HG03460 (cell line): Measurements from ENCODE around the gene EP400.

Experiments
- ATAC-seq: cut with Tn5 transposase; IDR thresholded peaks from one replicate; pipeline ENCODE4 v1.9.1; 2021; ENCODE audit not compliant: unreplicated experiment

Gene EP400

DNA sequence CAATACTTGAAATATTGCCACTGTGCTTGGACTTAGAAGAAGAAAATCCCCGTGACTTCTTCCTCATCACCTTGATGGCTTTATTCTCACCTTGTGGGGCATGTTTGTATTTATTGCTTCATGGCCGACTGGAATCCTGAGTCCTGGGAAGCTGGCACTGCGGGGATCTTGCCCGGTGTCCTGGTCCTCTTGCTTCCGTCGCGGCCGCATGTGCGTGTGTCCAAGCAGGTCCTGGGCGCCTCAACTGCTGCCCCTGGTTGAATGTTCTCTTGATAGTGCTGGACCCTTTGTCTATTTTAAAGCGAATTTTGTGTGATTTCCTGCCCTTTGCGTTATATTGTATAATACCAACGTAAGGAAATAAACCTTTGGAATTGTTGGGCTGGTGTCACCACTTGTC, 27.0 kb upstream of the EP400 start:
- no peak for ATAC-seq

DNA sequence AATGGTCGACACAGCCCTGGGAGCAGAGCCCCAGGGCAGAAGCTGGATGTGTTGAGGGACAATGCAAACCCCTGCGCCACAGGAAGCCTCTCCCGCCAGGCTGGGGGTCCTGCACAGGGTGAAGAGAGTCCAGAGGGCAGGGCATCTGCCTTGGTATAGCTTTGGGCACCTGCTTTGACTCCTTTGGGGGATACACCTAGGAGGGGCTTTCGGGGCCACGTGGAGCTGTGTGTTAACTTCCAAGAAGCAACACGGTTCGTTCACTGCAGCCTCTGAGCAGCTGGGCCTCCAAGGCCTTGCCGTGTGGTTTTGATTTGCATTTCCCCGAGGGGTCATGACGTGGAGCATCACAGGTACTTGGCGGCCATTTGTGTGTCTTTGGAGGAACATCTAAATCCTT, 26.5 kb upstream of the EP400 start:
- peak; percentile 71 for ATAC-seq

DNA sequence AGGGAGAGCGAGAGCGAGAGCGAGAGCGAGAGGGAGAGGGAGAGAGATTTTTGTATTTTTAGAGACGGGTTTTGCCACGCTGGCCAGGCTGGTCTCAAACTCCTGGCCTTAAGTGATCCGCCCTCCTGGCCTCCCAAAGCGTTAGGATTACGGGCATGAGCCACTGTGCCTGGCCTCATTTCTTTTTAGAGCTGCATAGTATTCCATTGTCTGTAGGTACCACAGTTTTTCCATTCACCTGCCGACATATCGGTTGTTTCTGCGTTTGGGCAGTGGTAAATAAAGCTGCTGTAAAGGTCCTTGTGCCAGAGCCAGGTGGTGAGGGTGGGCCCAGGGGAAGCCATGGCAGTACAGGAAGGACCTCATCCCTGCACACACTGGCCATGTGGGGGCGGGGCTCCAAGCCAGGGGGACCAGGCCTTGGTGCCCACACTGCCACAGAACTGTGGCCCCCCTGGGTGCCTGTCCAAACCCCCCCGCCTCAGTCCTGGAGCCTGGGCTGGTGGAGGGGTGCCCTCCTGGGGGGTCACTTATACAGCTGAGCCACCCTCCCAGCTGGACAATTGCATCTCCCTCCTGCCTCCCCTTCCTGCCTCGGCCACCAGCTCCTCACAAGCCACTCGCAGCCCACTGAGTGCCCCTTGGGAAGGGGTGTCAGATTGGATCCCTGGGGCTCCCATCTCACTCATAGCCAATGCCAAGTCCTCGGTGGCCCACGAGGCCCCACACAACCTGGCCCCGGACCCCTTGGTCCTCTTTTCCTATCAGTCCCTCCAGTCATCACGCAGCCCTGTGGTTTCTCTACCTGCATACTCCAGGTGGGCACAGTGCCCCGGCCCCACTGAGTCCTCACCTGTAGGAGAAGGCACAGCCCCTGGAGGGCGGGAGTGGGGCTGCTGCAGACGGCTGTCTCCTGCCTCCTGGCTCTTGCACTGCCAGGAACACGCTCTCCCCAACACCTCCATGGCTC, 22.3 kb upstream of the EP400 start:
- no peak for ATAC-seq

- ATAC-seq: peak; percentile 3
These were observed 21.5 kb upstream of the EP400 start for GRCh38 chr12:131928080-131928710.

DNA sequence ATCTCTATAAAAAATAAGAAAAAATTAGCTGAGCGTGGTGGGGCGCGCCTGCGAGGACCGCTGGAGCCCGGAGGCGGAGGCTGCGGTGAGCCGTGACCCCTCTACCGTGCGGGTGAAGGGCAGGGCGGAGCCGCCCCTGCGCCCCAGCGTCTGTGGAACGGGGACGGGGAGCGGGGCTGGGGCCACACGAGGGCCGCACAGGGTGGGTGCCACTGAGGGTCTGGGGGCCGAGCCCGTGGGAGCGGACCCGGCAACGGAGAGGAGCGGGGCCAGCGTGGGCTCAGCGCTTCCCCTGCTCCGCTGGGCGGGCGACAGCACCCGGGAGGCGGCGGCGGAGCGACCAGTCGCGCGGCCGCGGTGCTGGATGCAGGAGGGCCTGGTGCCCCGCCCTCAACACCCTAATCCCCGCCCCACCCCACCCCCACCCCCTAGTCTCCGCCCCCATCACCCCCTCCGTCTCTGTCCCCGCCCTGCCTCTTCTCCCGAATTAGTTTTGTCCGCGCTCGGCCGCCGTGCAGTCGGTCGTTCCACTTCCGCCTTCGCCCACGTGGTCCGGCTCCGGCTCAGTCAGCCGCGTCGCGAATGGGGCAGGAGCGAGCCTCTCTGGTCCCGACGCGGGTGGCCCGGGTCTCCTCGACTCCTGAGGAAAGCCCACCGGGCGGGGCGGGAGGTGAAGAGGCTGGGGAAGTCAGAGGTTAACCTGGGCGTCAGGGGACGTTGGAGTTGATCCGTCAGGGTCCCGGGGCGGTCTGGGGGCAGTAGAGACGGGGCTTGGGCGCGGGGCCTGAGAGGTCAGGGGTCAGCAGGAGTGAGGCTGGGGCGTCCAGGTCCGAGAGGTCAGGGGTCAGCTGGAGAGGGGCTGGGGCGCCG, 20.8 kb upstream of the EP400 start, which contains the start of gene PUS1:
PUS1 (plus strand) TSS at position 566 of the 870 bp plus-strand sequence. CDS start 447 bp downstream, outside the sequence.
- peak; percentile 63 for ATAC-seq

GRCh38 chr12:131929581-131930456, 19.9 kb upstream of the EP400 start:
- peak; percentile 24 for ATAC-seq

- ATAC-seq: no peak
These were observed 19.2 kb upstream of the EP400 start for GRCh38 chr12:131930510-131930909.

- no peak for ATAC-seq
These were observed 16.4 kb upstream of the EP400 start for GRCh38 chr12:131933387-131933786.

- no peak for ATAC-seq
These were observed 15.2 kb upstream of the EP400 start for GRCh38 chr12:131934535-131934934.

DNA sequence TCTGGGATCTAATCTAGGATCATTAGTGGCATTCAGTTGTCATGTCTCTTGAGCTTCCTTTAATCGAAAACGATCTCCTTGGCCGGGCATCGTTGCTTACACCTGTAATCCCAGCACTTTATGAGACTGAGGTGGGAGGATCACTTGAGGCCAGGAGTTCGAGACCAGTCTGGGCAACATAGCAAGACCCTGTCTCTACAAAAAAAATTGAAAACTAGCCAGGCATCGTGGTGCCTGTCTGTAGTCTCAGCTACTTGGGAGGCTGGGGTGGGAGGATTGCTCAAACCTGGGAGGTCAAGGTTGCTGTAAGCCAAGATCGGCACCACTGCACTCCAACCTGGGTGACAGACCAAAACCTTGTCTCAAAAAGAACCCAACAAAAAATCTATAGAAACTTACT, 11.7 kb upstream of the EP400 start:
- no peak for ATAC-seq

DNA sequence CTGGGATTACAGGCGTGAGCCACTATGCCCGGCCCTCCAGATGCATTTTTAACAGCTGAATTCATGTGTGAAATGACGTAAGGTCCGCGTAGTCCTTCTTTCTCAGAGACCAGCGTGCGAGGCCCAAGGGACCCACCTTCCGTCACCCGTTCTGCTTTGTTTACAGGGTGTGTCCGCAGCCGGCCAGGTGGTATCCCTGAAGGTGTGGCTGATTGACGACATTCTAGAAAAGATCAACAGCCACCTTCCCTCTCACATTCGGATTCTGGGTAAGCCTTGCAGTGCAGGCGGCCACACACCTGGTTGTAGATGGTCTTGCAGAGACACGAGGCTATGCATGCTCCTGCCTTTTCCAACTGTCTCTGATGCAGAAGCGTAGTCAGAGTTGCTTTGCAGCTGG, 10.7 kb upstream of the EP400 start:
- ATAC-seq: no peak

GRCh38 chr12:131940141-131940547, 9.6 kb upstream of the EP400 start:
- ATAC-seq: no peak

- ATAC-seq: no peak
These were observed 8.4 kb upstream of the EP400 start for GRCh38 chr12:131941116-131941986.

DNA sequence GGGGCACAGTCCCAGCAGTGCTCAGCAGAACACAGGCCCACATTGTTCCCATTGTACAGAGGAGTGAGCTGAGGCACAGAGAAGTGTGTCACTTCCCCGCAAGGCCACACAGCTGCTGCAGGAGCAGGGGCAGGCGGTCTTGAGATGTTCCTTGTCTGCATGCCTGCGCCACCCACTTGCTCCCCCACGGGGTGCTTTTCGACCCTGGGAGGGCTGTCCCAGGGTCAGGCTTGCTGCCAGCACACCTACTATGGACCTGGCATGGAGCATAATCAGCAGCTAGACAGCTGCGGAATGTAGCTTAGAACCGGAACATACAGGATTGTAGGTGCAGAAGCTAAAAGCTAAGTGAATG, 7.8 kb upstream of the EP400 start:
- ATAC-seq: no peak

GRCh38 chr12:131942671-131943070, 7.1 kb upstream of the EP400 start:
- ATAC-seq: no peak

DNA sequence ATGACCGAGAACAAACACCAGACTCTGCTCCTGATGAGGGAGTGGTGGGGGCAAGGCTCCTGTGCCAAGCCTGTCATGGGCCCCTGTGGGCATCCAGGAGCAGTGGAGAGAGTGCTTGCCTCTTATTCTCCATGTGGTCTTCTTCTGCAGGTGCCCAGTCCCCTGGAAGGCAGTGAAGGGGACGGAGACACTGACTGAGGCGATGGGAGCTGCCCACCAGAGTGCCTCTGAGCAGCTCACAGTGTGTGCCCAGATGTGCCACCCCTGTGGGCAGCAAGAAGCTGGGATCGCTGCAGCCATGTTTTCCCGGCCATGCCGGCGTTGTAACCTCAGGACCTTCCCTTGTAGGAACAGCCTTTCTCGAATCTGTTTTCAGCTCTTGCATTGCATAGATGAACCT, 6.4 kb upstream of the EP400 start:
- no peak for ATAC-seq

GRCh38 chr12:131943876-131944275, 5.9 kb upstream of the EP400 start:
- ATAC-seq: no peak

- no peak for ATAC-seq
These were observed 5.0 kb upstream of the EP400 start for GRCh38 chr12:131944601-131945251.

DNA sequence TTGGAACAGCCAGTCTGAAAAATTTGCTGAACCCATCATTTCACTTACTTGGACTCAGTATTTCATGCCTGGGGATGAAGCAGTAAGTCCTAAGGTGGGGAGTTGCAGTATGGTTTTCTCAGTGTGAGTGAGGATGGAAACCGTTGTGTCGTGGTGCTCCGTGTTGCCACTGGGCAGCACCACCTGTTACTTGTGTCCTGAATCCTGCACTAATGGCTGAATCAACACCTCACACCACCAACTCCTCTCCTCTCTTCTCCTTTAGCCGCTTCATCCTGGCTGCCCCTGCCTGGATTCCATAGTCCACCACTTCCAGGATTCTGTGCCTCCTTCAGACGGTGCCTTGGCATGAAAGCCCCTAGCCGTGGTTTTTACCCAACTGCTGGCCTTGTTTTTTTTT, 3.0 kb upstream of the EP400 start:
- ATAC-seq: no peak
